ENCODE results near the gene OR52E5.

The OR52E5 gene

GRCh38 chr11:5892908-5893307 is at the start of gene OR52E5:
TSS of gene OR52E5 (plus strand) at chr11:5893208. CDS start at chr11:5900777, 7,569 bp downstream.
- no peak for DNase-seq

- DNase-seq = no peak
These were observed 46.3 kb upstream of the OR52E5 start for GRCh38 chr11:5846701-5847100.

DNA sequence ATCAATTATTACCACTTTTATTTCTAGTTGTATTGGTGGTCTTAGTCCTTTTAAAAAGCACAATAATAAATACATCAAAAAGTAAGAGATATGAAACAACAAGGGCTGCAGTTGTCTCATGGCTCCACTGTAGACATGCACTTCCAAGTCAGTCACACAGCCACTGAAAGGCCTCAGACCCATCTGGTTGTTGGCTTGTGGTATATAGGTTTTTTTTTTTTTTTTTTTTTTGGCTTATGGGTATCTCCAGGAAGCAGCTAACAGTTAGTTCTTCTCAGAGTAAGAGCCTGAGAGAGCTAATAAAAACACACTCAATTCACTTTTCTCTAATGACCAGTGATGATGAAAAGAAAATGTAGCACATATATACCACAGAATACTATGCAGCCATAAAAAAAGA is 45.3 kb upstream of the OR52E5 start:
- DNase-seq = no peak

DNA sequence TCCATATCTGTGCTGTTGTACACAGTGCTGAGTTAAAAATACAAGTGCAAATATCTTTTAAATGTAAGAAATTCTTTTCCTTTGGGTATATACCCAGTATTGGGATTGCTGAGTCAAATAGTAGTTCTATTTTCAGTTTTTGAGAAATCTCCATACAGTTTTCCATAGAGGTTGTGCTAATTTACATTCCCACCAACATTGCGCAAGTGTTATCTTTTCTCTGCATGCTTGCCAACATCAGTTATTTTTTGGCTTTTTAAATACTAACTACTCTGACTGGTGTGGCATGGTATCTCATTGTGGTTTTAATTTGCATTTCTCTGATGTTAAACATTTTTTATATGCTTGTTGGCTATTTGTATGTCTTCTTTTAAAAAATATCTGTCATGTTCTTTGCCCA is 42.0 kb upstream of the OR52E5 start:
- DNase-seq = no peak

GRCh38 chr11:5857590-5857989 is 35.4 kb upstream of the OR52E5 start, which contains the start of gene OR52E8:
TSS of gene OR52E8 (minus strand) at chr11:5857690. CDS start at chr11:5857690, 0 bp downstream.
- DNase-seq = no peak

GRCh38 chr11:5865826-5866225 is 27.2 kb upstream of the OR52E5 start:
- DNase-seq = no peak

- no peak for DNase-seq
These were observed 14.4 kb upstream of the OR52E5 start for GRCh38 chr11:5878564-5878963.

GRCh38 chr11:5880329-5880728 is 12.7 kb upstream of the OR52E5 start, which contains the start of gene OR52E4:
TSS of gene OR52E4 (plus strand) at chr11:5880629. CDS start at chr11:5884293, 3,664 bp downstream.
- no peak for DNase-seq

GRCh38 chr11:5881756-5882155 is 11.3 kb upstream of the OR52E5 start:
- DNase-seq = no peak

DNA sequence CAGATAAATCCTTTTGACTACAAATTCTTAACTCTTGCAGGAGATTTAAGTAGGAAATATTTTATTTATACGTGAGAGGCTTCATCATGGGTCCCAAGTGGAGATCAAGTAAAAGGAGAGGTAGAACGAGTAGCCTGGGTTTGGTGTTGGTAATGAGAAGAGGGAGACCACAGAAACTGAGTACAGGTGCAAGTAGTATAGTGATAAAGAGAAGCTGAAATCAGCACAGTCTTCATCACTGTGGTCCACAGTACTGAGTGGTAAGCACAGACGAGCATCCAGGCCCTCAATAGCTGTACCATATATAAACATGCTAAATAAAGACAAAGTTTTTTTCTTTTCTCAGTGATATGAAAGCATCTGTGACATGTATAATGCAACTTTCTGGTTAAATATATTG is 5.8 kb upstream of the OR52E5 start:
- DNase-seq = no peak

DNA sequence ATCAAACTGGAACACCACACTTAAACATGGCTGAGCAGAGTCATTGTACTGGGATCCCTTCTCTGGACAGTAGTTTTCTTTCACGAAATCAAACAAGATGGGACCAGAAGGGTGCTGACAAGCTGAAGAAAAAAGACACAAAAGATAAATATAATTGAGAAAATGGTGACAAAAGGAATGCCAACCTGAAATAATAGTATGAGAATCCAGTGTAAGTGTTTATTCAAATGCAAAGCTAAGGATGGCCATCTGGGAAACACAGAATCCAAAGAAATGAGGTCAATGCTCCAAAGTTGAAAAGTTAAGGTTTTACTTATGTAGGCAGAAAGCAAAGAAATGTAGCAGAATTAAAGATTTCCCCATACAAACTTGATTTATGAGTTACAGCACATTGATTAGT is 5.3 kb upstream of the OR52E5 start:
- DNase-seq = no peak

GRCh38 chr11:5891216-5891800 is 1.7 kb upstream of the OR52E5 start:
- DNase-seq = no peak

- DNase-seq = no peak
These were observed 6.5 kb downstream of the OR52E5 start for GRCh38 chr11:5899534-5899933.

GRCh38 chr11:5910540-5910939 is 17.5 kb downstream of the OR52E5 start:
- no peak for DNase-seq

- no peak for DNase-seq
These were observed 29.9 kb downstream of the OR52E5 start for GRCh38 chr11:5922749-5923426.

GRCh38 chr11:5923427-5923776 is 30.4 kb downstream of the OR52E5 start:
- DNase-seq = no peak

- no peak for DNase-seq
These were observed 30.8 kb downstream of the OR52E5 start for GRCh38 chr11:5923794-5924193.

- DNase-seq = no peak
These were observed 35.3 kb downstream of the OR52E5 start for GRCh38 chr11:5928271-5928670.

- no peak for DNase-seq
These were observed 35.8 kb downstream of the OR52E5 start for GRCh38 chr11:5928811-5929210.

DNA sequence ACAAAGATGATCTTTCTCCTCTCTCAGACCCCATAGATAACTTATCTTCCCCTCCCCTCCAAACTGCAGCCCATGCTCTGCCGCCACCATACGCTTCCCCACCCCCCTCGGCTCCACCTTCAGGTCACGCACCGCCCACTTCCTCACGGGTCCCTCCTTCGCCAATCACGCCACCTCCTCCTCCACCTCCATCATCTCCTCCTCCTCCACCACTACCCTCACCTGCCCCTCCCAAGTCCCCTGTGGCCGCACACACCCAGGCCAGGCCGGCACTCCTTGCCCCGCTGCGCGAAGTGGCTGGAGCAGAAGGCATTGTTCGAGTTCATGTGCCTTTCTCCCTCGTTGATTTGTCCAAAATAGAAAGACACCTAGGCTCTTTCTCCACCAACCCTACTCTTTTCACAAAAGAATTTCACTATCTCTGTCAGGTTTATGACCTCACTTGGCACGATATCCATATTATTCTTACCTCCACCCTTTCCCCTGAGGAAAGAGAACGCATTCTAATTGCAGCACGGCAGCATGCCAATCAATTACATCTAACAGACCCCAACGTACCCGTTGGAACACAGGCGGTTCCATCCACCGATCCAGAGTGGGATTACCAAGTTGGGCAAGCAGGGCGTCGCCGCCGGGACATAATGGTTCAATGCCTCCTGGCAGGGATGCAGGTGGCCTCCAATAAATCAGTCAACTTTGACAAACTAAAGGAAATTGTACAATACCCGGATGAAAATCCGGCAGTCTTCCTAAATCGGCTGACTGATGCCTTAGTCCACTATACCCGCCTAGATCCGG is 36.8 kb downstream of the OR52E5 start:
- DNase-seq = no peak

- DNase-seq = no peak
These were observed 37.6 kb downstream of the OR52E5 start for GRCh38 chr11:5930614-5931013.

DNA sequence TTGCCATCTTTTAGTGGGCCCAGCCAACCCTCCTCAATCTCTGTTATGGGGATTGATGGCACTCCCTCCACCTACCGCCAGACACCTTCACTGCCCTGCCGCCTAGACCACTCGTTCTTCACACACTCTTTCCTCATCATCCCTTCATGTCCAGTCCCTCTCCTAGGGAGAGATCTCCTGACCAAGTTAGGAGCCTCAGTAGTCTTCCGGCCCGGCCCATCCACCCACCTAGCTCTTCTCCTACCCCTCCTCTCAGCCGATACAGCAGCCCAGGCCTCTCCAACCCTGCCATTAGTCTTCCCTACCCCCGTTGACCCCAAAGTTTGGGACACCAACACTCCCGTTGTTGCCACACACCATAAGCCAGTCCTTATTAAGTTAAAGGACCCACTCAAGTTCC is 38.1 kb downstream of the OR52E5 start:
- no peak for DNase-seq

DNA sequence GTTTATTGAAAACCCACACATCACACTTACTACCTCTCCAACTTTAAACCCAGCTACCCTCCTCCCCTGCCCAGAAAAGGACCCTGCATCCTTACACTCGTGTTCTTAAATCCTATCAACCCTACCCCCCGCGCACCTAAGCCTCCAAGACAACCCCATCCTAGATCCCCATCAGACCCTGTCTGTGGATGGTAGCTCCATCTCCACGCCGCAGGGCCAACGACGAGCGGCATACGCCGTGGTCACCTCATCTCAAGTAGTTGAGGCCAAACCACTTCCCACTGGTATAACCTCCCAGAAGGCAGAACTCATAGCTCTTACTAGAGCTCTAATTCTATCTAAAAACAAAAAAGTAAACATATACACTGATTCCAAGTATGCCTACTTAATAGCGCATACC is 39.7 kb downstream of the OR52E5 start:
- DNase-seq = no peak
